ENCODE results near the gene RANBP1. TPM values are rescaled to one million over a fixed set of nuclear protein-coding genes. Genes with fewer than 3 reads are reported as not detected.
A peak's percentile ranks its signal among the peaks of the same experiment; 100 is the strongest.

Gene RANBP1
- total and polyA plus RNA-seq, 9 of the 15 experiments (the other 6 are each of a cell fraction or from before 2014, with no cell fraction given), result 162 to 2,891 (median 1,289) TPM

- TF ChIP-seq ZNF696 (CRISPR knock-in tag; conservative IDR thresholded peaks at IDR 0.05), result no peak
Measured at GRCh38 chr22:20149257-20150250, 33.6 kb downstream of the RANBP1 start (continued).

- FAIRE-seq (no peak), ATAC-seq (no peak), DNase-seq (ENCODE audit: extremely low read depth in 1 of 4, low spot score in 3 of 4) (peak in 1 of 4 experiments; percentile 51)
- Histone ChIP-seq H3K4me1 (replicated peaks in 1 of 2; ENCODE audit: control insufficient read depth in 2 of 2, insufficient read depth in 2 of 2, low read length in 2 of 2) (peaks cover 0 to 79% of the 10 kb centered on the region in 2 experiments; a peak in 2 of 5 replicates), H3K9me1 (ENCODE audit: control insufficient read depth, insufficient read depth, low read length) (no peaks in the 10 kb centered on the region), H3K36me3 (ENCODE audit: control insufficient read depth, insufficient read depth, low read length) (no peaks in the 10 kb centered on the region), H2AFZ (ENCODE audit: low read depth, low read length) (no peak within 1 kb of the TSS), H3K27ac (ENCODE audit: extremely low read depth, low read depth, low read length) (no peak within 1 kb of the TSS), H3K27me3 (ENCODE audit: control insufficient read depth in 2 of 2, insufficient read depth in 2 of 2, low read length in 2 of 2) (peaks cover 19 to 34% of the 10 kb centered on the region in 2 experiments; a peak in 4 of 5 replicates), H3K4me3 (no peak within 1 kb of the TSS), H4K20me1 (replicated peaks; ENCODE audit: control insufficient read depth, insufficient read depth, low read length) (peaks cover 25% of the 10 kb centered on the region; the same call in 1 of the 2 replicates), H3K79me2 (ENCODE audit: control insufficient read depth, insufficient read depth, low read length) (no peaks in the 10 kb centered on the region), H3K9ac (ENCODE audit: insufficient read depth in 1 of 2, low read depth in 2 of 2, low read length in 2 of 2) (no peak within 1 kb of the TSS; a peak in 1 of 4 replicates), H3K9me3 (replicated peaks; ENCODE audit: control insufficient read depth, insufficient read depth, low read depth, low read length) (no peaks in the 10 kb centered on the region), H3K4me2 (ENCODE audit: insufficient read depth, low read length) (no peak within 1 kb of the TSS)
- intact Hi-C loops (cut with micrococcal nuclease), result loop anchor here (10.0 kb wide), 1 partner anchor 264 kb away; no protein-coding TSS in a partner anchor
- WGBS (ENCODE audit: insufficient coverage, low coverage, missing lambda C conversion rate), result 21% methylated on average over 14 of the region's 14 CpGs
- POLR2A ChIA-PET, result interaction anchor here (0.7 to 1.3 kb wide), 5 partner anchors 12 to 136 kb away, joined by 3 to 5 read pairs (median 3); partner anchors contain the start of gene TRMT2A
- CTCF ChIA-PET (ENCODE audit: low intra/inter-chr PET ratio), result no interaction called here
- in situ Hi-C loops (cut with MboI), result loop anchor here (25.0 kb wide), 1 partner anchor 537 kb away; no protein-coding TSS in a partner anchor
- BruUV-seq (replicated peaks), result no TSS peak
- TF ChIP-seq TFAP4 (CRISPR knock-in tag; IDR thresholded peaks at IDR 0.05; ENCODE audit: borderline replicate concordance) (0 out of 2 replicates have a peak, but pooled peaks have one; percentile 47), ZBTB26 (CRISPR knock-in tag; IDR thresholded peaks at IDR 0.05) (0 out of 2 replicates have a peak, but pooled peaks have one; percentile 65), FOXP4 (CRISPR knock-in tag; IDR thresholded peaks at IDR 0.05; ENCODE audit: borderline replicate concordance) (peak; percentile 54; the same call in 1 of the 2 replicates), SP1 (CRISPR knock-in tag; IDR thresholded peaks at IDR 0.05) (no peak), FOXA3 (CRISPR knock-in tag; conservative IDR thresholded peaks at IDR 0.05 in 1 of 2, IDR thresholded peaks at IDR 0.05 in 1 of 2) (0 out of 4 replicates have a peak, but pooled peaks of 1 of the 2 experiments have one; percentile 34), THAP12 (CRISPR knock-in tag; IDR thresholded peaks at IDR 0.05) (0 out of 2 replicates have a peak, but pooled peaks have one; percentile 34)
Measured at GRCh38 chr22:20150381-20151275, 34.7 kb downstream of the RANBP1 start, which contains the start of gene CCDC188. TSS of gene CCDC188 (minus strand) at chr22:20151055. CDS start at chr22:20150986, 69 bp downstream.

All from K562 (cell line).